NCI-H524 treated with DMSO at 0.1 percent for 48 hours (cell line): Measurements from ENCODE around the gene ZNF600.
"Not testable (repeated sequence)": the region's sequence is repeated elsewhere in the genome, so short reads cannot be mapped to it uniquely, and the experiment has no call there.

ENCODE experiments used
- DNase-seq: peaks from one replicate; lab custom pipeline; 2025; lab: John Stamatoyannopoulos, UW

Gene ZNF600

DNA sequence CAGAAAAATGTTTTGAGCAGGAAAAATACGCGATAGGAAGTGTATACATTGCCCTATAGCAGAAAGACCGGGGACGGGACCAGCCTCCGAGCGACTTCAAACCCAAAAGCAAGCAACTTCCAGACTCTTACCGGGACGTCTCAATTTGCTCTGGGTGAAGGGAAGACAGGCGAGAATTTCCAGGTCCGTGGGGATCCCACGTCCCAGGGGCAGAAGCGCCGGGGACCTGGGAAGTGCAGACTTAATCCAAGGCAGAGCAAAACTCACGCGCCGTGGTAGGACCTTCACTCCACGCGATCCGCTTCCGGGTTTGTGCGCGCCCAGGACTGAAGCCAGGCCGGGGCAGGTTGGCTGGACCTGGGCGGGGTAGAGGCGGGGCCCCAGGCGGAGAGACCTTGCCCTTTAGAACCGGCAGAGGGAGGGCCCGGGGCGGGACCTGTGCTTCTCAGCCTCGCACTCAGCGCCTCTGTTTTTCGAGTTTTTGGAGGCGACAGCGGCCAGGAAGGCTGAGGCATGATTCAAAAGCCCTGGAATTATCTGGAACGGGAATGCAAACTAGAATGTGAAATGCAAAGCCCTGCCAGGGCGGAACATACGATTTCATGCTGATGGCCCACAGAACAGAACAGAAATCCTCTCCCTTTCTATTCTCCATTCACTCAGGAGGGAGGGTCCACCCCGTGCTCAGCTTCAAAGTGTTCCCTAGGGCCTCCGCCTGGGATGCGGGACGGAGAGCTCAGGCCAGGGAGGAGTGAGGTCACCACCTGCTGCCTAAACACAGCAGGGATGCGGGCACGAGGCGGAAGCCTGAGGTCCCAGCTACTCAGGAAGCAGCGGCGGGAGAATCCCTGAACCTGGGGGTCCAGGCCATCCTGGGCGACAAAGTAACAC is at the start of gene ZNF600:
TSS of gene ZNF600 (minus strand) at position 328 of the 891 bp plus-strand sequence. CDS start 7,903 bp downstream, outside the sequence.
- not testable (repeated sequence) for DNase-seq

- DNase-seq: not testable (repeated sequence)
These were observed 47.7 kb upstream of the ZNF600 start for GRCh38 chr19:52834289-52834688.

- DNase-seq: not testable (repeated sequence)
These were observed 47.0 kb upstream of the ZNF600 start for GRCh38 chr19:52833541-52833940.

GRCh38 chr19:52829866-52830265 is 43.3 kb upstream of the ZNF600 start:
- not testable (repeated sequence) for DNase-seq

DNA sequence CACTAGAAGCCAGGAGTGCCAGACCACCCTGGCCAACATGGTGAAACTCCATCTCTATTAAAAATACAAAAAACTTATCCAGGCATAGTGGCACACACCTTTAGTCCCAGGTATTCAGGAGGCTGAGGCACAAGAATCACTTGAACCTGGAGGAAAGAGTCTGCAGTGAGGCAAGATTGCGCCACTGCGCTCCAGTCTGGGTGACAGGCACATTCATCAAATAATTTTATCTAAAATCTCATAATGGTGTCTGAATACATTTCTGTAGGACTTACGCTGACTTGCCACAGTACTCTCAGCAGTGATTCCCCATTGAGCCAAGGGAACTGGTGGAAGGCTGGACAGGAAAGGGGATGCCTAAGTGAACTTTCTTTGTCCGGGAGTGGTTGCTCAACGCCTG is 39.2 kb upstream of the ZNF600 start:
- no peak for DNase-seq

DNA sequence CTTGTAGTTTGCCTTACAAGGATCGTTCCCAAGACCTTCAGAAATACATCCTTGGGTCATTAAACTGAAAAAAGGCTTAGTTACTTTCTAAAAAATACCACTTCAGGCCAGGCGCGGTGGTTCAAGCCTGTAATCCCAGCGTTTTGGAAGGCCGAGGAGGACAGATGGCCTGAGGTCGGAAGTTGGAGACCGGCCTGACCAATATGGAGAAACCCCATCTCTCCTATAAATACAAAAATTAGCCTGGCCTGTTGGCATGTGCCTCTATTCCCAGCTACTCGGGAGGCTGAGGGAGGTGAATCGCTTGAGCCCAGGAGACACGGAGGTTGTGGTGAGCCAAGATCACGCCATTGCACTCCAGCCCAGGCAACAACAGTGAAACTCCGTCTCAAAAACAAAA is 37.1 kb upstream of the ZNF600 start:
- DNase-seq: no peak

DNA sequence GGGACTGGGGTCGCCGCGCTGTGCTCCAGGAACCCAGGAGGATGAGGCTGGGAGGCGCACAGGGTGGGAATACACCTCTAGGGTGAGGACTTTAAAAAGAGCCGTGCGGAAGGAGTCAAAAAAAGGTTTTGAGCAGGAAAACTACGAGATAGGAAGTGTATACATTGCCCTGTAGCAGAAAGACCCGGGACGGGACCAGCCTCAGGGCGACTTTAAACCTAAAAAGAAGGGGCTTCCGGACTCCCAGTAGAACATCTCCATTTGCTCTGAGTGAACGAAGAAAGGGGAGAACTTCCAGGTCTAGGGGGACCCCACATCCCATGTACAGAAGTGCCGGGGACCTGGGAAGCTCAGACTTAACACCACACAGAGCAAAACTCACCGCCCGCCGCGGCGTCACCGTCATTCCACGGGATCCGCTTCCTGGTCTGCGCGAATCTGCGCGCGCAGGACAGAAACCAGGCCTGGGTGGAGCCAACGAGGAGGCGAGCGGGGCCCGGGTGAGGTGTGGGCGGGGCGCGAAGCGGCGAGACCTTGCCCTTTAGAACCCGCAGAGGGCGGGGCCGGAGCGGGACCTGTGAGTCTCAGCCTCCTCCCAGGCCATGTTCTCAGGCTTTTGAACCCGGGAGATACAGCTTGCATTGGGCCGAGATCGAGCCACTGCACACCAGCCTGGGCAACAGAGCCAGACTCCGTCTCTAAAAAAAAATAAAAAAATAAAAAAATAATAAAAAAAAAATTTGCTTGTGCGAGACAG is 34.8 kb upstream of the ZNF600 start, which contains the start of gene ZNF28:
TSS of gene ZNF28 (minus strand) at position 430 of the 757 bp plus-strand sequence. CDS start 3,675 bp downstream, outside the sequence.
- DNase-seq: not testable (repeated sequence)

- DNase-seq: not testable (repeated sequence)
These were observed 34.0 kb upstream of the ZNF600 start for GRCh38 chr19:52820472-52821203.

GRCh38 chr19:52809801-52810200 is 23.2 kb upstream of the ZNF600 start:
- no peak for DNase-seq

GRCh38 chr19:52799950-52800640 is 13.5 kb upstream of the ZNF600 start:
- DNase-seq: not testable (repeated sequence)

- DNase-seq: no peak
These were observed 2.8 kb upstream of the ZNF600 start for GRCh38 chr19:52789440-52789839.

- DNase-seq: no peak
These were observed 520 bp downstream of the ZNF600 start for GRCh38 chr19:52786078-52786463.

GRCh38 chr19:52785506-52785905 is 1.1 kb downstream of the ZNF600 start:
- no peak for DNase-seq

DNA sequence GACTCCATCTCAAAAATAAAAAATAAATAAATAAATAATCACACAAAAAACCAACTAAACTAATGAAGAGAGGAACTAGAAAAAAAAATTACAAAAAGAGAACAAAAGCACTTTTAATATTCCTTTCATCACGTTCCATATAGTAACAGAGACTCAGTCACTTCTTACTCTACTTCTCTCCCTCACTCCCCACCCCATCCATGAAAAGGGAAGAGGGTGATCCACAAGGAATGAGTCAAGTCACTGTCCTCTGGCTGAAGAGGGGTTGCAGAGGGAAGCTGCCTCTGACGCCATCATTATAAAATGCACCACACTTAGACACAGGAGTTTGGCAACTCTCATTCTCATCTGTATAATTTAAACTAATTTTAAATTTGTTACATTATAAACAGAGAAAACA is 3.7 kb downstream of the ZNF600 start:
- DNase-seq: not testable (repeated sequence)

DNA sequence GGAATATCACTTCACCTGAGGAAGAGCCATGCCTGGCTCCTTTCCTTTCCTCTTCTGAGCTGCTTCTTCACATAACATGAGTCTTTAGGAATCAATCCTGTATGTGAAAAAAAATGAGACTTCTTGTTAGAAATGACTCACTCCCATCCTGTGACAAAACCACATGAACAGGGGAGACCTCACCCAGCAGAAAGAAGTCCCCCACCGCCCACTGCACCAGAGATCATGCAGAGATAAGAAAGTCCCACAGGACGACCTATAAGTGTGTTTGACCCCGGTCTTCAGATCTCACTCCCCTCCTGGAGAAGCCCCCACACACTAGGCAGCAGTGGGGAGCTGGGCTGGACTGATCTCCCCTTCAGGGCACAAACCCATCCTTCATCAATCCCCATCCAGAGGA is 7.8 kb downstream of the ZNF600 start:
- DNase-seq: no peak

DNA sequence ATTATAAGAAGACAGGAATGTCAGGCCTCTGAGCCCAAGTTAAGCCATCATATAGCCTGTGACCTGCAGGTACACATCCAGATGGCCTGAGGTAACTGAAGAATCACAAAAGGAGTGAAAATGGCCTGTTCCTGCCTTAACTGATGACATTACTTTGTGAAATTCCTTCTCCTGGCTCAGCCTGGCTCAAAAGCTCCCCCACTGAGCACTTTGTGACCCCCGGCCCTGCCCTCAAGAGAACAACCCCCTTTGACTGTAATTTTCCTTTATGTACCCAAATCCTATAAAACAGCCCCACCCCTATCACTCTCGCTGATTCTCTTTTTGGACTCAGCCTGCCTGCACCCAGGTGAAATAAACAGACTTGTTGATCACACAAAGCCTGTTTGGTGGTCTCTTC is 30.1 kb downstream of the ZNF600 start:
- not testable (repeated sequence) for DNase-seq

DNA sequence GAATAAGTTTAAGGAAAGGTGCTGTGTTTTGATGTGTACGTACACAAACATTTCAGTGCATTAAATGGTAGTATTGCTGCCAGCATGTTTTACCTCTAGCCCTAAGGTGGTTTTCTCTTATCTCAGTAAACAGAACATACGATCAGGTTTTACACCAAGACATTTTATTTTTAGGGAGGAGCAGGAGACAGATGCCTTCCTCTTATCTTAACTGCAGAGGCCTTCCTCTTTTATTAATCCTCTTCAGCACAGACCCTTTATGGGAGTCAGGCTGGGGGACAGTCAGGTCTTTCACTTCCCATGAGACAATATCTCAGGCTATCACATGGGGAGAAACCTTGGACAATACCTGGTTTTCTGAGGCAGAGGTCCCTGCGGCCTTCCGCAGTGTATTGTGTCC is 36.8 kb downstream of the ZNF600 start:
- no peak for DNase-seq

DNA sequence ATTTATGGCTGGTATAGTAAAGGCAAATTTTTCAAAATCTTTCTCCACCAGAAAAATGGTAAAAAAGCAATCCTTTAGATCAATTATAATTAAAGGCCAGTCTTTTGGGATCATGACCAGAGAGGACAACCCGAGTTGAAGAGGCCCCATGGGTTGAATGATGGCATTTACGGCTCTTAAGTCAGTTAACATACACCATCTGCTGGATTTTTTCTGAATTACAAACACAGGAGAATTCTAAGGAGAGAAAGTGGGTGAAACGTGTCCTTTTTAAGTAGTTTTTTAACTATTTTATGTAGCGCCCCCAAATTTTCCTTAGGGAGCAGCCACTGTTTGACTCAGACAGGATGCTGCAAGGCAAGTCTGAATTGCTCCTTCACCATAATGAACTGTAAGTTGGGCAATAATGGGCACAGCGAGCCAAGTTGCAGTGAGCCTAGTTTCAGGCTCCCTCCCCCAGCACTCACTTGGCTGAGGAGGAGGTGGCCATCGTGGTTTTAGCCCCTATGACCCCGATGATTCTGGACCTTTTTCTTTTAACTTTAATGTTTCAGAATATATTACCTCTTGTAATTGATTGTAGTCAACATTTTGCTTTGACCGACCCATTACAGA is 38.1 kb downstream of the ZNF600 start:
- DNase-seq: no peak

GRCh38 chr19:52745919-52746318 is 40.7 kb downstream of the ZNF600 start:
- not testable (repeated sequence) for DNase-seq

DNA sequence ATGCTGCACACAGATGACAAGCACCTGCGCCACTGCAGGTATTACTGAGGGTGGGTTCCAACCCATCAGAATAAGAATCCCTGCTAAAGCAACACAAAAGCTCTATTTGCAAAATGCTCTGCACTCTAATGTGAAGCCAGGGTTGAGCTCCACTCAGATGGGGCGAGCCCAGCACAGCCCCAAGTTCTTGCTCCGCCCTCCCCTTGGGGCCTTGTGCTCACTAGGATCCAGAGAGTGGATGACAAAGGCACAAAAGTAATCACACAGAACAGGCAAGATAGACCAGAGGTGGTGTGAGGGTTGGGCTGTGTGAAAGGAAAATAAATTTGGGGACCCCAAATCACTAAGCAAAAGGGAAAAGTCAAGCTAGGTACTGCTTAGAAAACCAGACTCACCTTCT is 43.5 kb downstream of the ZNF600 start:
- no peak for DNase-seq

GRCh38 chr19:52742516-52742915 is 44.1 kb downstream of the ZNF600 start:
- DNase-seq: no peak
